GM23338 (cell line): ENCODE results near the gene RRP12.

Experiments
- CTCF ChIP-seq, 2 experiments: fragments of 200-600 bp in 1 of 2; sonication (generic) in 1 of 2; conservative IDR thresholded peaks; 2 replicates each; pipeline versions ENCODE4 v1.5.1 to v1.6.1; 2016 to 2017; ENCODE audit warnings: antibody characterized with exemption in 2 of 2, low read depth in 2 of 2, mild to moderate bottlenecking in 2 of 2, moderate library complexity in 1 of 2
- EZH2 ChIP-seq: fragments of 200-600 bp; sonication (generic); IDR thresholded peaks from one replicate; pipeline ENCODE4 v1.8.0; 2017; ENCODE audit warnings: antibody characterized with exemption, mild to moderate bottlenecking, low read depth; ENCODE audit not compliant: unreplicated experiment
- POLR2AphosphoS5 ChIP-seq: IDR thresholded peaks from 2 replicates; pipeline ENCODE4 v1.6.1; 2016; ENCODE audit warnings: antibody characterized with exemption, low read depth

DNA sequence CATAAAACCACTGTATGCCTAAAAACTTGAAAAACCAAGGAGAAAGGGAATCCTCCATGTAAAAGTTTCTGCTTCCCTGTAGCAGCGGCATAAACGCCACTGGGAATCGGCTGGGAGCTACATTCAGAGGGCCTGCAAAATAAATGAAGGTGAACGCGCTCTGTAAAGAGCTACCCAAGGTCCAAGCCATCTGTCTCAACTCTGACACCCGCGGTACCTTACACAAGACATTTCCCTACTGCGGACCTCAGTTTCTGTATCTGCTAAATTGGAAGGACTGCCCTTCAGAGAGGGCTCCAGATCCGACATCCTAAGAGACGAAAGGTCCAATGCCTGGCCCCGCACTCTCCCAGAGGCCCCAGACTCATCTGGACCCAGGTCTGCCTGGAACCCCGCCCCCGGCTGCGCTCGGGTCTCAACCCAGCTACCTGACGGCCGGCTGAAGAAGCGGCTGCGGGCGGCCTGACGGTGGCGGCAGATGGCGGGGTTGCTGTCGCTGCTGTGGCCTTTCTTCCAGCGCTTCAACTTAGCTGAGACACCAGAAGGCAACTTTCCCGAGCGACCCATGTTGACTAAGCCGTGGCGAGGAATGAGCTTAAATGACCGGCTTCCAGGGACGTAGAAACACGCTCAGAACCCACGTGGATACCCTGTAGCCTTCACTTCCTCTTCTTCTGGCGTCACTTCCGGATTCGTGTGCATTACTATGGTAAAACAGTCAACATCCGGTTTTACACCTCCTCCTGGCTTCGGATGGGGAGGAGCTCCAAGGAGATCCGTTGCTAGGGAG is at the start of gene RRP12:
- TF ChIP-seq POLR2AphosphoS5 (peak; percentile 71), CTCF (conservative IDR thresholded peaks at IDR 0.05; ENCODE audit: low read depth in 2 of 2) (0 out of 4 replicates have a peak, but pooled peaks of 1 of the 2 experiments have one; percentile 14), EZH2 (no peak)
